Hair follicular keratinocyte (primary cell): ENCODE measurements around the gene CNTNAP2. TPM values are rescaled to one million over a fixed set of nuclear protein-coding genes. Genes with fewer than 3 reads are reported as not detected.

ENCODE experiments used
- total RNA-seq: library from RNA; depleted of rRNA; stranded (reverse); fragments of >200 nt; gene quantifications from 2 replicates; pipeline ENCODE4 v1.2.3, GENCODE V29; 2015

The CNTNAP2 gene
- 0.08 and 0.53 TPM in 2 replicates for total RNA-seq

DNA sequence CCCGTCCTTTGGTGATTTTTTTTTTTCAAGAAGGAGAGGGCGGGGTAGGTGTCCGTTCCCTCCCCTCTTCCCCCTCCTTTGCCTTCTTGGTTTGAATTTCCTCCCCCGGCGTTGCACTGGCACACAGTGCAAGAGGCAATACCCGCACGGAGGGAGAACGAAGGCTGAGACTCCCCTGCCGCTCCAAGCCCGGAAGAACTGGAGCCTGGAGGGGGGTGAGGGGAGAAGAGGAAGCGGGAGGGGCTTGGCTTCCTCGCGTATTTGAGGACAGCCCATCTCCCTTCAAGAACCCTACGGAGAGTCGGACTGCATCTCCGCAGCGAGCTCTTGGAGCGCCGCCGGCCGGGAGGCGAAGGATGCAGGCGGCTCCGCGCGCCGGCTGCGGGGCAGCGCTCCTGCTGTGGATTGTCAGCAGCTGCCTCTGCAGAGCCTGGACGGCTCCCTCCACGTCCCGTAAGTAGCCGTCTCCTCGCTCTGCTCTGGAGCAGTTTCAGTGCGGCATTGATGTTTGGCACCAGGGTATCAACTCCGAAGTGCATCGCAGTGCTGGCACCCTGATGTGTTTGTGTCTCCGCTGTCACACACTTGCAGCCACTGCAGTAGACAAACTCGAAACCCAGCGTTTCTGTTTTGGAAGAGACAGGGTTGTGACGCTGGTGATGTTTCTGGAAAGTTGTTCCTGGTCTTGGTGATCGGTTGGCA lies at the start of gene CNTNAP2:
Gene CNTNAP2 (plus strand): TSS at position 281 of the 702 bp plus-strand sequence. CDS start 76 bp downstream, at position 357.

